Fibroblast of mammary gland (primary cell): ENCODE measurements around the gene SMIM1.
A peak's percentile ranks its signal among the peaks of the same experiment; 100 is the strongest.
"Not testable (repeated sequence)": the region's sequence is repeated elsewhere in the genome, so short reads cannot be mapped to it uniquely, and the experiment has no call there.

Source experiments
- DNase-seq: peaks from one replicate; pipeline ENCODE4 v3.0.0-alpha.2; 2010; ENCODE audit warnings: low read depth
- H3K4me3 ChIP-seq: 2 replicates; pipeline ENCODE4 v1.5.1; 2011; ENCODE audit warnings: low read depth, mild to moderate bottlenecking, low read length, moderate library complexity; ENCODE audit not compliant: control insufficient read depth
- TF ChIP-seq, protein P1 (sequence below): conservative IDR thresholded peaks from 2 replicates; pipeline ENCODE4 v1.5.1; 2011; ENCODE audit warnings: low read depth, low read length, inconsistent platforms; ENCODE audit not compliant: control insufficient read depth, insufficient read depth

Gene SMIM1, protein sequence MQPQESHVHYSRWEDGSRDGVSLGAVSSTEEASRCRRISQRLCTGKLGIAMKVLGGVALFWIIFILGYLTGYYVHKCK

DNA sequence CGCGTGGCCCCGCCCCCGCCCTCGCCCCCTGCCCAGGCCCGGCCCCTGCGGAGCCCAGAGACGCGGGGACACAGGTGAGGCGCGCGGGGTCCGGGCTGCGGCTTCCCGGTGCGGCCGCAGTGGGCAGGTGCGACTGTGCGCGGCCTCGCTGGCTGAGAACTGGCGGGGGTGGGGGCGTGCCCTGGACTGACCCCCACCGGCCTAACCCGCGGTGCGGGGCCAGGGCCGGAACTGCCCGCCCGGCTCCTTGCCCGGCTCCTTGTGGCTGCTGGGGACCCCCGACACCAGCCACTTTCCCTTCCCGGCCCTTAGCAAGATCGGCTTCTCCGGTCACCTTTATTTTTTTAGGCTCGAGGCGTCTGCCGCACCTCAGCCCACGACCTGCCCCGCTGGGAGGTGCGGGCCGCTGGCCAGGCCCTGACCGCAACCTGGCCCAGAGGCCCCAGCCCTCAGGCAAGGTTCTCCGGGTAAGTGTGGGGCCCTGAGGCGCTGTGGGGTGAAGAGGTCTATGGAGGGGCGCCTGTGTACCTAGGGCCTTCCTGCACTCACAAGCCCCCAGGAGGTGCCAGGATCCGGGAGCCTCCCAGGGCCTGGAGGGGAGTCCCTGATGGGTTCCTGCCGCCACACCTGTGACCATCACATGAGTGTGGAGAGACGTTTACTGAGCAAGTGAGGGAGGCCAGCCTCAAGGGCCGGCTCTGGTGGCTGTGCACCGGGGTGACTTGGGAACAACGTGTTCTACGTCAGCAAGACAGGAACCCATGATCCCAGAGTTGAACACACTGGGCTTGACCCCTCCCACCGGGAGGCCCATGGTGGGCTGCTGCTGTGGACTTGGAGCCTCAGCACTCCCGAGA is at the start of gene SMIM1:
TSS of gene SMIM1 (plus strand) at position 35 of the 857 bp plus-strand sequence. CDS start 2,625 bp downstream, outside the sequence.
- peak within 1 kb of the TSS; percentile 31 for H3K4me3 ChIP-seq
- TF ChIP-seq, protein P1, sequence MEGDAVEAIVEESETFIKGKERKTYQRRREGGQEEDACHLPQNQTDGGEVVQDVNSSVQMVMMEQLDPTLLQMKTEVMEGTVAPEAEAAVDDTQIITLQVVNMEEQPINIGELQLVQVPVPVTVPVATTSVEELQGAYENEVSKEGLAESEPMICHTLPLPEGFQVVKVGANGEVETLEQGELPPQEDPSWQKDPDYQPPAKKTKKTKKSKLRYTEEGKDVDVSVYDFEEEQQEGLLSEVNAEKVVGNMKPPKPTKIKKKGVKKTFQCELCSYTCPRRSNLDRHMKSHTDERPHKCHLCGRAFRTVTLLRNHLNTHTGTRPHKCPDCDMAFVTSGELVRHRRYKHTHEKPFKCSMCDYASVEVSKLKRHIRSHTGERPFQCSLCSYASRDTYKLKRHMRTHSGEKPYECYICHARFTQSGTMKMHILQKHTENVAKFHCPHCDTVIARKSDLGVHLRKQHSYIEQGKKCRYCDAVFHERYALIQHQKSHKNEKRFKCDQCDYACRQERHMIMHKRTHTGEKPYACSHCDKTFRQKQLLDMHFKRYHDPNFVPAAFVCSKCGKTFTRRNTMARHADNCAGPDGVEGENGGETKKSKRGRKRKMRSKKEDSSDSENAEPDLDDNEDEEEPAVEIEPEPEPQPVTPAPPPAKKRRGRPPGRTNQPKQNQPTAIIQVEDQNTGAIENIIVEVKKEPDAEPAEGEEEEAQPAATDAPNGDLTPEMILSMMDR = no peak
- no peak for DNase-seq

DNA sequence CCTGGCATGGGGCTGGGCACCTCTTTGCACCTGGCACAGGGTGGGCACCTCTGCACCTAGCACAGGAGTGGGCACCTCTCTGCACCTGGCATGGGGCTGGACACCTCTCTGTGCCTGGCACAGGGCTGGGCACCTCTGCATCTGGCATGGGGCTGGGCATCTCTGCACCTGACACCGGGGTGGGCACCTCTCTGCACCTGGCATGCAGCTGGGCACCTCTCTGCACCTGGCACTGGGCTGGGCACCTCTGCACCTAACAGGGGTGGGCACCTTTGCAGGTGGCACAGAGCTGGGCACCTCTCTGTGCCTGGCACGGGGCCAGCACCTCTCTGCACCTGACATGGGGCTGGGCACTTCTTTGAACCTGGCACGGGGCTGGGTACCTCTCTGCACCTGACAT is 49.7 kb upstream of the SMIM1 start:
- no peak overlapping the region for H3K4me3 ChIP-seq
- TF ChIP-seq, protein P1 = no peak
- DNase-seq = no peak

DNA sequence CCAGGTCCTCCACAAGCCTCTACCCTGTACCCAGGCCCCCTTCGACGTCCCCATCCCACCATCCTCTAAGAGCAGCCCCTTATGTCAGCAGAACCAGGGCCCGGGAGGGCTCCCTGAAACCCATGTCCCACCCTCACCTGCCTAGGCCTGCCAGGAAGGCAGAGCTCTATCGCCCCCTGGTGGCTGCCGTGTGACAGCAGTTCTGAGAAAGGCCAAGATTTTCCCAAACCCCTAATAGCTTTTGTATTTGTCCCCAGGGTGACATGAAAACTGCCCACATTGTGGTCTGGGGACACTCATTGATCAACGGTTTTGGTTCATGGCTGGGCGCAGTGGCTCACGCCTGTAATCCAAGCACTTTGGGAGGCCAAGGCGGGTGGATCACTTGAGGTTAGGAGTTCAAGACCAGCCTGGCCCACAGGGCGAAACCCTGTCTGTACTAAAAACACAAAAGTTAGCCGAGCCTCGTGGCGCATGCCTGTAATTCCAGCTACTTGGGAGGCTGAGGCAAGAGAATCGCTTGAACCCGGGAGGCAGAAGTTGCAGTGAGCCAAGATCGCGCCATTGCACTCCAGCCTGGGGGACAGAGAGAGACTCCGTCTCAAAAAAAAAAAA is 48.0 kb upstream of the SMIM1 start:
- TF ChIP-seq, protein P1 = peak; percentile 94
- H3K4me3 ChIP-seq = not testable (repeated sequence)
- DNase-seq = peak; percentile 57

DNA sequence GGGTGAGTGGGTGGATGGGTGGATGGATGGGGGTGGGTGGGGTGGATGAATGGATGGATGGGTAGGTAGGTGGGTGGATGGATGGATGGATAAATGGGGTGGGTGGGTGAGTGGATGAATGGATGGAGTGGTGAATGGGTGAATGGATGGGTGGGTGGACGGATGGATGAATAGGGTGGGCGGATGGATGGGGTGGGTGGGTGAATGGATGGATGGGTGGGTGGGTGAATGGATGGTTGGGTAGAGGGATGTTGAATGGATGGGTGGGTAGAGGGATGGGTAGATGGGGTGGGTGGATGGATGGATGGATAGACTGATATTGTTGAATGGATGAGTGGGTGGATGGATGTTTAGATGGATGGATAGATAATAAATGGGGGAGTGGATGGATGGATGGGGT is 47.2 kb upstream of the SMIM1 start:
- DNase-seq = no peak
- no peak overlapping the region for H3K4me3 ChIP-seq
- TF ChIP-seq, protein P1 = no peak

DNA sequence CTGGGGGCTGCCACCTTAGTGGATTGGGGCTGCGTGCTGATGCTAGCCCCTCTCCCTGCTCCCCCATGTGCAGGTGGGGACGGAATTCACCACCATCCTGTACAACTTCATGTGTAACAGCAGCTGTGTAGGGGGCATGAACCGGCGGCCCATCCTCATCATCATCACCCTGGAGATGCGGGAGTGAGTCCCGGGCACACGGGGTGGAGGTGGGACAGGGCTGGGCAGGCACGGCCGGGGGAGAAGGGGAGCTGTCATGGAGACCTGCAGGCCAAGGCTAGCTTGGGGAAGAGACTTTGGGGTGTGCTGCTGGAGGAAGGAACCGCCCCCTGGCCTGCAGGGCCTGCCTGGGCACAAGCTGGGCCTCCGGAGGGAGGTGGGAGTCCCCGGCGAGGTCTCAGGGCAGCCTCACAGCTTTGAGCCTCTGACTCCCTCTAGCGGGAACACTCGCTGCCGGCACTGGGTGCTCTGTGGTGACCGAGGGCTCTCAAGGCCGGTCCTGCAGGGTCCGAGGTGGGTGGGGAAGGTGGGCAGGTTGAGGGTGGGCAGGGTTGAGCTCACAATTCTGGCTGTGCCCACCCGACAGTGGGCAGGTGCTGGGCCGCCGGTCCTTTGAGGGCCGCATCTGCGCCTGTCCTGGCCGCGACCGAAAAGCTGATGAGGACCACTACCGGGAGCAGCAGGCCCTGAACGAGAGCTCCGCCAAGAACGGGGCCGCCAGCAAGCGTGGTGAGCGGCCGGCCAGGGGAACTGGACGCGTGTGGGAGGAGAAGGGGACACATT is 45.3 kb upstream of the SMIM1 start:
- TF ChIP-seq, protein P1 = peak; percentile 53

More for the DNA sequence above, 45.3 kb upstream of the SMIM1 start:
- H3K4me3 ChIP-seq = no peak overlapping the region
- peak; percentile 8 for DNase-seq
